Karpas-422 (cell line): ENCODE data around the gene DPH1. TPM values are rescaled to one million over a fixed set of nuclear protein-coding genes. Genes with fewer than 3 reads are reported as not detected.

Experiments used
- DNase-seq: peaks from one replicate; pipeline ENCODE4 v3.0.0-alpha.2; 2015
- H2AFZ ChIP-seq: fragments of 200-600 bp; sonication (generic); 2 replicates; pipeline ENCODE4 v1.6.1; 2014; ENCODE audit warnings: antibody characterized with exemption, low read length, mixed read lengths
- H3K27ac ChIP-seq: fragments of 200-600 bp; sonication (generic); 2 replicates; pipeline ENCODE4 v1.5.1; 2014; ENCODE audit warnings: mild to moderate bottlenecking, low read length, moderate library complexity
- H3K27me3 ChIP-seq: fragments of 200-600 bp; sonication (generic); 2 replicates; pipeline ENCODE4 v1.6.1; 2014; ENCODE audit warnings: low read length, mixed read lengths
- H3K36me3 ChIP-seq: fragments of 200-600 bp; sonication (generic); 2 replicates; pipeline ENCODE4 v1.6.1; 2014; ENCODE audit warnings: low read length, mixed read lengths; ENCODE audit not compliant: insufficient read depth
- H3K4me1 ChIP-seq: fragments of 200-600 bp; sonication (generic); 2 replicates; pipeline ENCODE4 v1.6.1; 2014; ENCODE audit warnings: mild to moderate bottlenecking, low read length, mixed read lengths
- H3K4me2 ChIP-seq: fragments of 200-600 bp; sonication (generic); 2 replicates; pipeline ENCODE4 v1.6.1; 2014; ENCODE audit warnings: low read length, low read depth, mild to moderate bottlenecking; ENCODE audit not compliant: poor library complexity, severe bottlenecking
- H3K4me3 ChIP-seq: fragments of 200-600 bp; sonication (generic); 2 replicates; pipeline ENCODE4 v1.5.1; 2014; ENCODE audit warnings: mild to moderate bottlenecking, antibody characterized with exemption, low read length, mixed read lengths
- H3K79me2 ChIP-seq: fragments of 200-600 bp; sonication (generic); 2 replicates; pipeline ENCODE4 v1.6.1; 2014; ENCODE audit warnings: mild to moderate bottlenecking, low read length, mixed read lengths
- H3K9ac ChIP-seq: fragments of 200-600 bp; sonication (generic); 2 replicates; pipeline ENCODE4 v1.6.0; 2014; ENCODE audit warnings: low read length
- H3K9me2 ChIP-seq: fragments of 200-600 bp; sonication (generic), shearing (Covaris generic); replicated peaks from 2 replicates; pipeline ENCODE4 v1.6.0; 2014; ENCODE audit warnings: mild to moderate bottlenecking, low read length, moderate library complexity; ENCODE audit not compliant: insufficient read depth
- H3K9me3 ChIP-seq: fragments of 300-700, 200-600 bp; sonication (generic); 2 replicates; pipeline ENCODE4 v1.6.1; 2014; ENCODE audit warnings: low read length, mixed read lengths
- H4K20me1 ChIP-seq: fragments of 200-600 bp; sonication (generic); 2 replicates; pipeline ENCODE4 v1.6.1; 2014; ENCODE audit warnings: mild to moderate bottlenecking, antibody characterized with exemption, low read length, low read depth; ENCODE audit not compliant: insufficient read depth
- total RNA-seq: library from RNA; depleted of rRNA; stranded (reverse); fragments of >200 nt; shearing (Covaris generic); gene quantifications from 2 replicates; pipeline ENCODE4 v1.2.3, GENCODE V29; 2014; ENCODE audit warnings: low replicate concordance

The DPH1 gene
- total RNA-seq, 1 experiment from 2014 or later: 37.5 TPM

DNA sequence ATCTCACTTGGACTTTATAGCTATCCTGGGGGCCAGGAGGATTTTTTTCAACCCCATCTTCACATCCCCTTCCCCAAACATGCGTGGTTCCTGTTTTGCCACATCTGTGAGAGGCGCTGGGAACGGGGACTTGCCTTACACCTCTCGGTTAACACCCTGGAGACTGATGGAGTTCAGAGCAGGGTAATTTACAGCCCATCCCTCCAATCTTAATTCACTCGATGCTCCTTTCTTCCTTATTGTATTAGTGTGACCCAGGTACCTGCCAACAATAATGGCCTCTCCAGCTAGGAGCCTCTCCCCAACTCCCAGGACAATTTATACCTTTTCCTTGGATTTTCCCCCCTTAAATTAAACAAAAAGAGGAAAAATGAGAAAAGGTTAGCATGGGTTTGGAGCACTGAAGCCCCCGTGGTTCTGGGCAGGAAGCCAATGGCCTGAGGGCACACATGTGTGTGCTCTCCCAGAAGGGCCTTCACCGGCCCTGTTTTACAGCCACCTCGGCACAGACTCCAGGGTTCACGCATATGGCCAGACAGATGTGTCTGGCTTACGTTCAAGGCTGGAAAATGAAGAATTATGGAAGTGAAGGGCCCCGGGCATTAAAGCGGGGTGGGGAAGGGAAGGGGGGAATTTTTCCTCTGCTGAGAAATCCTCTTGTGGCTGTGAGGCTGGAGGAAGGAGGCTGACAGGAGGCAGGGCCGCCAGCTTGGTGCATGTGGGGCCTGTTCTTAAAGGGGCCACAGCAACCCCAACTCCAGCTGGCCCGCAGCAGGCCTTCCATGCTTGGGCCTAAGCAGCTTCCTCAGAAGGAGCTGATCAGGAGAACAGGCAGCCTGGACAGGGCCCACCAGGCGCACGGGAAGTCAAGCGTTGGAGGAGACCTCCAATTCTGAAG, 46.4 kb downstream of the DPH1 start:
- no peak overlapping the region for H3K4me3 ChIP-seq
- no peak overlapping the region for H2AFZ ChIP-seq
- no peak for DNase-seq
- peaks cover 6% of the 10 kb centered on the region for H3K4me1 ChIP-seq
- H3K27ac ChIP-seq: no peak overlapping the region
- H3K9me2 ChIP-seq: no peaks in the 10 kb centered on the region
- no peaks in the 10 kb centered on the region for H3K36me3 ChIP-seq
- no peaks in the 10 kb centered on the region for H3K79me2 ChIP-seq
- no peak overlapping the region for H3K9ac ChIP-seq
- no peaks in the 10 kb centered on the region for H3K27me3 ChIP-seq
- no peaks in the 10 kb centered on the region for H4K20me1 ChIP-seq
- H3K9me3 ChIP-seq: no peaks in the 10 kb centered on the region
- H3K4me2 ChIP-seq: no peak overlapping the region

- no peaks in the 10 kb centered on the region for H4K20me1 ChIP-seq
- H3K9ac ChIP-seq: no peak overlapping the region
These were observed 47.1 kb downstream of the DPH1 start for GRCh38 chr17:2077040-2077439.

GRCh38 chr17:2081564-2081963, 51.6 kb downstream of the DPH1 start:
- Histone ChIP-seq H3K9me3 (no peaks in the 10 kb centered on the region), H3K9ac (no peak overlapping the region), H3K4me2 (no peak overlapping the region), H3K4me1 (peaks cover 10% of the 10 kb centered on the region), H3K27me3 (no peaks in the 10 kb centered on the region), H3K36me3 (no peaks in the 10 kb centered on the region), H3K79me2 (no peaks in the 10 kb centered on the region), H2AFZ (no peak overlapping the region), H4K20me1 (no peaks in the 10 kb centered on the region), H3K4me3 (no peak overlapping the region), H3K27ac (no peak overlapping the region), H3K9me2 (no peaks in the 10 kb centered on the region)
- DNase-seq: no peak

More at GRCh38 chr17:2077040-2077439, 47.1 kb downstream of the DPH1 start:
- H2AFZ ChIP-seq: no peak overlapping the region
- no peak overlapping the region for H3K4me2 ChIP-seq
- no peaks in the 10 kb centered on the region for H3K36me3 ChIP-seq
- no peaks in the 10 kb centered on the region for H3K9me2 ChIP-seq
- H3K79me2 ChIP-seq: no peaks in the 10 kb centered on the region
- DNase-seq: no peak
- no peaks in the 10 kb centered on the region for H3K27me3 ChIP-seq
- H3K27ac ChIP-seq: no peak overlapping the region
- H3K4me3 ChIP-seq: no peak overlapping the region
- H3K4me1 ChIP-seq: peaks cover 6% of the 10 kb centered on the region
- H3K9me3 ChIP-seq: no peaks in the 10 kb centered on the region

- Histone ChIP-seq H3K9me2 (no peaks in the 10 kb centered on the region), H3K4me2 (no peak overlapping the region), H3K27me3 (no peaks in the 10 kb centered on the region), H3K27ac (no peak overlapping the region), H4K20me1 (no peaks in the 10 kb centered on the region), H3K4me1 (peaks cover 16% of the 10 kb centered on the region), H3K36me3 (no peaks in the 10 kb centered on the region), H3K79me2 (no peaks in the 10 kb centered on the region), H3K9ac (no peak overlapping the region), H3K4me3 (no peak overlapping the region), H2AFZ (no peak overlapping the region), H3K9me3 (no peaks in the 10 kb centered on the region)
- DNase-seq: no peak
These were observed 52.2 kb downstream of the DPH1 start for GRCh38 chr17:2082003-2082781.

GRCh38 chr17:2083613-2084035, 53.7 kb downstream of the DPH1 start:
- H2AFZ ChIP-seq: no peak overlapping the region
- peaks cover 30% of the 10 kb centered on the region for H3K4me1 ChIP-seq
- no peak overlapping the region; the same call in 1 of the 2 replicates for H3K27ac ChIP-seq
- no peaks in the 10 kb centered on the region for H4K20me1 ChIP-seq
- H3K36me3 ChIP-seq: no peaks in the 10 kb centered on the region
- DNase-seq: no peak
- no peaks in the 10 kb centered on the region for H3K9me2 ChIP-seq
- no peaks in the 10 kb centered on the region for H3K27me3 ChIP-seq
- no peaks in the 10 kb centered on the region for H3K79me2 ChIP-seq
- H3K9me3 ChIP-seq: no peaks in the 10 kb centered on the region
- H3K9ac ChIP-seq: 0 out of 2 replicates have a peak overlapping the region, but pooled peaks have one; percentile 38
- no peak overlapping the region for H3K4me3 ChIP-seq
- H3K4me2 ChIP-seq: no peak overlapping the region

GRCh38 chr17:2084036-2084765, 54.2 kb downstream of the DPH1 start:
- no peaks in the 10 kb centered on the region for H3K27me3 ChIP-seq
- H3K4me2 ChIP-seq: no peak overlapping the region
- H3K79me2 ChIP-seq: no peaks in the 10 kb centered on the region
- DNase-seq: no peak
- no peak overlapping the region for H2AFZ ChIP-seq
- no peak overlapping the region; the same call in 1 of the 2 replicates for H3K27ac ChIP-seq
- H3K9ac ChIP-seq: 0 out of 2 replicates have a peak overlapping the region, but pooled peaks have one; percentile 38
- H3K9me3 ChIP-seq: no peaks in the 10 kb centered on the region
- no peak overlapping the region for H3K4me3 ChIP-seq
- H3K9me2 ChIP-seq: no peaks in the 10 kb centered on the region
- H4K20me1 ChIP-seq: no peaks in the 10 kb centered on the region
- H3K36me3 ChIP-seq: no peaks in the 10 kb centered on the region
- peaks cover 36% of the 10 kb centered on the region for H3K4me1 ChIP-seq

DNA sequence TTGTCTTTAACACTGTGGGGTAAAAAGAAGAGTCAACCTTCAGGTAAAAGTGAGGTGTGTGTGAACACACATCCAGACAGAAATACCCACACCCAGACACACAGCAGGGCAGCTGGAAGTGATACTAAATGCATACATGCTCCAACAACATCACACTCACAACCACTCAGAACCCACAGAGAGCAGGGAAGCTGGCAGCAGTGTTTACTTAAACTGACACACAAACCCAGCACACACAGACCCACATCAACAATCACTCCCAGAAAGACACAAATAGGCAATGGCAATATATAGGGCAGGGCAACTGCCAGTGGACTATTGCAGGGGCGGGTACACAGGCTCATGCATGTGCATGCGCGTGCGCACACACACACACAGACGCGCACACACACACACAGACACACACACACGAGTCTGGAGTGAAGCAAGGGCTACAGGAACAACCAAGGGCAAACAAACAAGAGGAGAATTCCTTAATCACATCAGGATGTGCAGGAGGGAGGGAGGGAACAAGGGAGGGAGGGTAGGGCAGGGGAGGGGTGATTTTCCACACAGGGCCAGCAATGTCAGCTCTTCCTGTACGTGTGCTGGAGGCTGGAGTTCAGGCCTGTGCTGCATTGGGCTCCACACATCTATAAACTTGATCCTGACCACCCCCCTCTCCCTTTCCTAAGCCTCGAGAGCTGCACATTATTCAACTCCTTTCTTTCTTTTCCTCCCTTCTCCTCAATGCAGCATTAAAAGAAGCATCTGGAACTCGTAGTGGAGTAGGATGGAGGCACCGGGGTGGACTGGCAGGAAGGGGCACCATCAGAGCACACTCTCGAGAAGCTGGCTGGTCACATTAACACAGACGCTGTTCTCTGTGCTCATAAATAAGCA, 55.1 kb downstream of the DPH1 start:
- Histone ChIP-seq H3K27me3 (no peaks in the 10 kb centered on the region), H3K27ac (no peak overlapping the region), H3K36me3 (no peaks in the 10 kb centered on the region), H3K79me2 (no peaks in the 10 kb centered on the region), H3K9me3 (no peaks in the 10 kb centered on the region), H3K9me2 (no peaks in the 10 kb centered on the region), H3K4me1 (peaks cover 44% of the 10 kb centered on the region), H3K9ac (no peak overlapping the region), H3K4me3 (no peak overlapping the region), H4K20me1 (no peaks in the 10 kb centered on the region), H2AFZ (no peak overlapping the region), H3K4me2 (no peak overlapping the region)
- DNase-seq: no peak
